BJ (cell line): ENCODE results near the gene CDK4. TPM values are rescaled to one million over a fixed set of nuclear protein-coding genes. Genes with fewer than 3 reads are reported as not detected.

ENCODE experiments used
- CTCF ChIA-PET: fragments of 350-600 bp; formaldehyde crosslinking; extraction: SDS; loops from one replicate; lab custom pipeline; 2021; ENCODE audit warnings: antibody characterized with exemption, inconsistent platforms; lab: Yijun Ruan, JAX
- POLR2A ChIA-PET: fragments of 300-600 bp; sonication (Branson Sonifier 250); formaldehyde crosslinking; extraction: SDS; loops from one replicate; lab custom pipeline; 2021; ENCODE audit warnings: antibody characterized with exemption; lab: Charles Lee
- DNase-seq: peaks from one replicate; pipeline ENCODE4 v3.0.0-alpha.2; 2011; ENCODE audit warnings: low read depth
- H3K27me3 ChIP-seq: 2 replicates; pipeline ENCODE4 v1.6.0; 2011; ENCODE audit warnings: low read length; ENCODE audit not compliant: control insufficient read depth, insufficient read depth
- H3K36me3 ChIP-seq: 2 replicates; pipeline ENCODE4 v1.5.1; 2011; ENCODE audit warnings: low read length; ENCODE audit not compliant: control insufficient read depth, insufficient read depth
- H3K4me3 ChIP-seq: 2 replicates; pipeline ENCODE4 v1.5.1; 2011; ENCODE audit warnings: low read depth, mild to moderate bottlenecking, control low read depth, low read length
- polyA plus RNA-seq: library from polyadenylated mRNA; depleted of rRNA; stranded (reverse); fragments of >200 nt; gene quantifications from 2 replicates; pipeline ENCODE4 v1.2.3, GENCODE V29; 2011
- TF ChIP-seq, protein P1 (sequence below): IDR thresholded peaks from 2 replicates; pipeline ENCODE4 v1.5.1; 2011; ENCODE audit warnings: low read depth, mild to moderate bottlenecking, control low read depth, inconsistent platforms, low read length, moderate library complexity; ENCODE audit not compliant: insufficient read depth

CDK4 gene
- polyA plus RNA-seq, 1 experiment = 293 TPM

GRCh38 chr12:57765698-57766463, 13.8 kb upstream of the CDK4 start:
- Histone ChIP-seq H3K27me3 (peaks cover 8% of the 10 kb centered on the region; the same call in 1 of the 2 replicates), H3K36me3 (peaks cover 2% of the 10 kb centered on the region; the same call in 1 of the 2 replicates), H3K4me3 (peak overlapping the region; percentile 11; the same call in 1 of the 2 replicates)
- ChIA-PET POLR2A (interaction anchor here (0.5 kb wide), 1 partner anchor 81 kb away, joined by 6 read pairs; the partner anchor contains the start of gene CTDSP2), CTCF (interaction anchor here (1.5 to 2.0 kb wide), 3 partner anchors 9 to 71 kb away, joined by 3 to 12 read pairs (median 3); no protein-coding TSS in a partner anchor)
- DNase-seq = no peak
- TF ChIP-seq, protein P1, sequence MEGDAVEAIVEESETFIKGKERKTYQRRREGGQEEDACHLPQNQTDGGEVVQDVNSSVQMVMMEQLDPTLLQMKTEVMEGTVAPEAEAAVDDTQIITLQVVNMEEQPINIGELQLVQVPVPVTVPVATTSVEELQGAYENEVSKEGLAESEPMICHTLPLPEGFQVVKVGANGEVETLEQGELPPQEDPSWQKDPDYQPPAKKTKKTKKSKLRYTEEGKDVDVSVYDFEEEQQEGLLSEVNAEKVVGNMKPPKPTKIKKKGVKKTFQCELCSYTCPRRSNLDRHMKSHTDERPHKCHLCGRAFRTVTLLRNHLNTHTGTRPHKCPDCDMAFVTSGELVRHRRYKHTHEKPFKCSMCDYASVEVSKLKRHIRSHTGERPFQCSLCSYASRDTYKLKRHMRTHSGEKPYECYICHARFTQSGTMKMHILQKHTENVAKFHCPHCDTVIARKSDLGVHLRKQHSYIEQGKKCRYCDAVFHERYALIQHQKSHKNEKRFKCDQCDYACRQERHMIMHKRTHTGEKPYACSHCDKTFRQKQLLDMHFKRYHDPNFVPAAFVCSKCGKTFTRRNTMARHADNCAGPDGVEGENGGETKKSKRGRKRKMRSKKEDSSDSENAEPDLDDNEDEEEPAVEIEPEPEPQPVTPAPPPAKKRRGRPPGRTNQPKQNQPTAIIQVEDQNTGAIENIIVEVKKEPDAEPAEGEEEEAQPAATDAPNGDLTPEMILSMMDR = no peak

DNA sequence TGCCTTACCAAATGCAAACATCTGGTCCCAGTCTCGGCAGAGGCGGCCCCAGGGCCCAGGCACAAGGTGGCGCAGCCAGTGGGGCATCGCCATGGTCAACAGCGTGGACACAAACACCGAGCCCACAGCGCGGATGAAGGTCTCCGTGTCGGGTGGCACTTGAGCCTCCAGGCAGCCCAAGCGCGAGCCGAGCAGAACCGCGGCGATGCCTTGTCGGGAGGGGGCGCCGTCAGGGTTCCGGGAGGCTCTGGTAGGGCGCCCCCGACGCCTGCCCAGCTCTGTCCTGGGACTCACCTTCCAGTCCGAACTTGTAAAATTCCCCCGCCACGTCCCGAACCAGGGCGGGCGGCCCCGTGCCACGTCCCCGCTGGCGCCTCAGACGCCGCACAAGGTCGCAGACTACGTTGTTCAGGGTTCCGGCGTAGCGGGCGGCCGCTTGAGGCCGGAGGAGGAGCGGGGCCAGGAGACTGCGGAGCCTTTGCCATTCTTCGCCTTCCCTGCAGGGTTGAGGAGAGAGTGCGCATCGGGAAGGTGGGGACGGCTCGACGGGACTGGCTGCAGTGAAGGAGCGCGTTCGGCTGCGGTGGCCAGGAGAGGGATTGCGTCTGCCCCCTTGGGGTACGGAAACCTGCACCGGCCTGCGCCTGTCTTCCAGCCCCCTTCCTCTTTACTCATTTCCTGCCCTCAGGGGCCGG, 13.0 kb upstream of the CDK4 start:
- POLR2A ChIA-PET = no interaction called here
- Histone ChIP-seq H3K27me3 (peaks cover 8% of the 10 kb centered on the region; the same call in 1 of the 2 replicates), H3K36me3 (peaks cover 2% of the 10 kb centered on the region; the same call in 1 of the 2 replicates), H3K4me3 (peak overlapping the region; percentile 33)
- CTCF ChIA-PET = interaction anchor here (0.7 to 0.9 kb wide), 2 partner anchors 18 to 28 kb away, joined by 3 read pairs; partner anchors contain the start of gene TSFM
- TF ChIP-seq, protein P1 = peak; percentile 50
- DNase-seq = no peak

GRCh38 chr12:57764662-57765002, 12.5 kb upstream of the CDK4 start:
- Histone ChIP-seq H3K4me3 (peak overlapping the region; percentile 33), H3K27me3 (peaks cover 8% of the 10 kb centered on the region; the same call in 1 of the 2 replicates), H3K36me3 (peaks cover 2% of the 10 kb centered on the region; the same call in 1 of the 2 replicates)
- CTCF ChIA-PET = interaction anchor here (0.7 to 0.9 kb wide), 2 partner anchors 18 to 27 kb away, joined by 3 read pairs; partner anchors contain the start of gene TSFM
- POLR2A ChIA-PET = no interaction called here
- no peak for DNase-seq
- TF ChIP-seq, protein P1 = no peak

DNA sequence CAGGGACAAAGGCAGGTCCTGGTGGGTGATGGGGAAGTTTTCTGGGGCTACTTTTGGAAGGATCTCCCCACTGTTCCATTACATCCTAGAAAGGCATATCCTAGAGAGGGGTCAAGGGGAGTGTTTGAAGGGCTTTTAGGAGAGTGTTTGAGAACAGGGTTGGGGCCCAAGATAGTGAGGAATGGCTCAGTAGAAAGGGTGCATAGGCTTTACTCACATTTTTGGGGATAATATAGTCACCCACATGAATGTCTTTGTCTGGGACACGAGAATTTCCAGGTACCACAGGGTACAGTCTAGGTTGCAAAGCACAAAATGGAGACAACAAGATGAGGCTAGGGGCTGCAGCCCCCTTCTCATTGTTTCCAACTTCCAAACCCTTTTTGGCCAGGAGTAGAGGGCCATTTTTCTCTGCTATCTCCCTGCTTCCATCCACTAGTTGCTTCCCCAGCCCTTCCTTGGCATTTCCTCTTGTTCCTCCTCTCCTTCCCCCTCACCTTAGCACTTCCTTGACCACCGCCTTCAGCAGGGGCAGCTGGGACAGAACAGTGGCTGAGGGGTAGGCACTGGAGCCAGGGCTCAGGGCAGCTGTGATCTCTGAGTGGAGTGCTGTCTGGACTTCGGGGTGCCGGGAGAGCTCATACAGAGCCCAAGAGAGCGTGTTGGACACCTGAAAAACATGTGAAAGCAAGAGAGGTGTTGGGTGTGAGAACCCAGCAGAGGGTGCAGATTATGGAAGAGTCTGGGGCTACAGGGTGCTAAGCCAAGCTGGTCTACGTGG, 12.0 kb upstream of the CDK4 start:
- ChIA-PET POLR2A (no interaction called here), CTCF (interaction anchor here (0.7 to 0.9 kb wide), 2 partner anchors 19 to 27 kb away, joined by 3 read pairs; partner anchors contain the start of gene TSFM)
- Histone ChIP-seq H3K4me3 (no peak overlapping the region), H3K27me3 (peaks cover 8% of the 10 kb centered on the region; the same call in 1 of the 2 replicates), H3K36me3 (no peaks in the 10 kb centered on the region; the same call in 1 of the 2 replicates)
- TF ChIP-seq, protein P1 = no peak
- DNase-seq = no peak
